Mesangial cell (primary cell): ENCODE data around the gene ARID5B. TPM values are rescaled to one million over a fixed set of nuclear protein-coding genes. Genes with fewer than 3 reads are reported as not detected.

Source experiments
- total RNA-seq: library from RNA; depleted of rRNA; stranded (reverse); fragments of >200 nt; gene quantifications from 2 replicates; pipeline ENCODE4 v1.2.3, GENCODE V29; 2015

ARID5B gene, protein sequence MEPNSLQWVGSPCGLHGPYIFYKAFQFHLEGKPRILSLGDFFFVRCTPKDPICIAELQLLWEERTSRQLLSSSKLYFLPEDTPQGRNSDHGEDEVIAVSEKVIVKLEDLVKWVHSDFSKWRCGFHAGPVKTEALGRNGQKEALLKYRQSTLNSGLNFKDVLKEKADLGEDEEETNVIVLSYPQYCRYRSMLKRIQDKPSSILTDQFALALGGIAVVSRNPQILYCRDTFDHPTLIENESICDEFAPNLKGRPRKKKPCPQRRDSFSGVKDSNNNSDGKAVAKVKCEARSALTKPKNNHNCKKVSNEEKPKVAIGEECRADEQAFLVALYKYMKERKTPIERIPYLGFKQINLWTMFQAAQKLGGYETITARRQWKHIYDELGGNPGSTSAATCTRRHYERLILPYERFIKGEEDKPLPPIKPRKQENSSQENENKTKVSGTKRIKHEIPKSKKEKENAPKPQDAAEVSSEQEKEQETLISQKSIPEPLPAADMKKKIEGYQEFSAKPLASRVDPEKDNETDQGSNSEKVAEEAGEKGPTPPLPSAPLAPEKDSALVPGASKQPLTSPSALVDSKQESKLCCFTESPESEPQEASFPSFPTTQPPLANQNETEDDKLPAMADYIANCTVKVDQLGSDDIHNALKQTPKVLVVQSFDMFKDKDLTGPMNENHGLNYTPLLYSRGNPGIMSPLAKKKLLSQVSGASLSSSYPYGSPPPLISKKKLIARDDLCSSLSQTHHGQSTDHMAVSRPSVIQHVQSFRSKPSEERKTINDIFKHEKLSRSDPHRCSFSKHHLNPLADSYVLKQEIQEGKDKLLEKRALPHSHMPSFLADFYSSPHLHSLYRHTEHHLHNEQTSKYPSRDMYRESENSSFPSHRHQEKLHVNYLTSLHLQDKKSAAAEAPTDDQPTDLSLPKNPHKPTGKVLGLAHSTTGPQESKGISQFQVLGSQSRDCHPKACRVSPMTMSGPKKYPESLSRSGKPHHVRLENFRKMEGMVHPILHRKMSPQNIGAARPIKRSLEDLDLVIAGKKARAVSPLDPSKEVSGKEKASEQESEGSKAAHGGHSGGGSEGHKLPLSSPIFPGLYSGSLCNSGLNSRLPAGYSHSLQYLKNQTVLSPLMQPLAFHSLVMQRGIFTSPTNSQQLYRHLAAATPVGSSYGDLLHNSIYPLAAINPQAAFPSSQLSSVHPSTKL
- total RNA-seq, result 21.7 and 39.4 TPM in 2 replicates

DNA sequence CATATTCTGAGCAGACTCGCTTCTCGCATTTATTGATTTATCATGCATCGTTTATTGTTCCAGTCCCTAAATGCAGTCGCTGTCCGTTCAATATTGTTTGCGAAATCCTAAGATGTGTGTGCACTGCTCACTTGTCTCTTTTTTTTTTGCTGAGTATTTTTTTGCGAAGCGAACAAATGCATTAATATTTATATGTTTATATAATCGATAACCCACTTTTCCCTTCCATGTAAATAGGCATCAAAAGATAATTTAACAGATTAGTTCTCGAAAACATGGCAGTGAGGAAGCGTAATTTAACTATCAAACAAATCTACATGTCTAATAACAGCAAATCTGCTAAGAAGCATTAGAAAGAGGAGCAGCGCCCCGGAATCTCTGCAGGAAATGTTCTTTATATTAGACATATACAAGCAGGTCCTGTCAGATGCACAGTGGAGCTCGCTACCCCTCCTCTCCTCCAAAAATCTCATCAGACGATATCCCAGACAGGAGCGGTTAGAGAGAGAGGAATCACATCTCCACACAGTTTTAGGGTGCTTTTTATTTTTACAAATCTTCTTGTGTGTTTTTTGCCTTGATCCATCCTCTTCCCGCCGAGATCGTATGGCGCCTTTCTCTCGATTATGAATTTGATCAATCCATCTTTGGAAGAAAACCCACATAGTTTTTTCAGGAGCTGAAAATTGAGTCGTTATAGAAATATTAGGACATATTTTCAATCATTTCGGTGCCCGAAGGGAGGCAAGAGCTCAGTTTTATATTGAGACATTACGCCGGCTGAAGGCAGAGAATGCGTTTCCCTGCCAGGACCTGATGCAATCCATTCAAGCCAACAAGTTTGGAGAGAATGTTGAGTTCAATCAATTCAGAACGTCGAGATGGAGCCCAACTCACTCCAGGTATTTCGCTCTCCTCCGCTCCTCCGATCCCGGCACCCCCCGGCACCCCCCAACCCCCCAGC, at the start of gene ARID5B:
TSS of gene ARID5B (plus strand) at position 871 of the 964 bp plus-strand sequence. CDS start at position 882, 11 bp downstream.

Other genes with a start within 250 kb of the ARID5B start
- gene CABCOCO1, start 238.8 kb upstream of the ARID5B start, total RNA-seq, result 0.16 and 1.5 TPM in 2 replicates